Lung (tissue), 16 donors: ENCODE results near the gene LAPTM4A. TPM values are rescaled to one million over a fixed set of nuclear protein-coding genes. Genes with fewer than 3 reads are reported as not detected.

Source experiments
- ATAC-seq: fragments of 200-7000 bp; cut with Tn5 transposase; one replicate; pipeline ENCODE4 v1.9.1; 2020; ENCODE audit warnings: moderate number of reproducible peaks; ENCODE audit not compliant: insufficient read depth, low FRiP score
- DNase-seq, 3 donors: peaks; one replicate each; pipeline ENCODE4 v3.0.0-alpha.2; 2013 to 2017
- H3K27ac ChIP-seq, 2 donors: one replicate each; pipeline ENCODE4 v1.5.1; 2013; ENCODE audit warnings: mild to moderate bottlenecking in 2 of 2, moderate library complexity in 2 of 2, control low read depth in 1 of 2, inconsistent platforms in 1 of 2, low read depth in 1 of 2, low read length in 1 of 2
- H3K27me3 ChIP-seq, 3 donors: one replicate each; pipeline ENCODE4 v1.5.1; 2013; ENCODE audit warnings: low read length in 2 of 3; ENCODE audit not compliant: control insufficient read depth in 3 of 3, insufficient read depth in 3 of 3
- H3K36me3 ChIP-seq, 4 donors: one replicate each; pipeline ENCODE4 v1.5.1; 2013; ENCODE audit warnings: low read length in 4 of 4, mild to moderate bottlenecking in 1 of 4, moderate library complexity in 1 of 4; ENCODE audit not compliant: control insufficient read depth in 4 of 4, insufficient read depth in 4 of 4
- H3K4me1 ChIP-seq, 5 donors: one replicate each; pipeline ENCODE4 v1.5.1; 2013; ENCODE audit warnings: low read length in 5 of 5, mild to moderate bottlenecking in 2 of 5, moderate library complexity in 1 of 5; ENCODE audit not compliant: control insufficient read depth in 5 of 5, insufficient read depth in 5 of 5
- H3K4me3 ChIP-seq: one replicate; pipeline ENCODE4 v1.5.1; 2013; ENCODE audit warnings: mild to moderate bottlenecking, control low read depth, moderate library complexity
- H3K9ac ChIP-seq, 2 donors: one replicate each; pipeline ENCODE4 v1.5.1; 2013; ENCODE audit warnings: low read length in 2 of 2, control low read depth in 1 of 2; ENCODE audit not compliant: insufficient read depth in 1 of 2
- H3K9me3 ChIP-seq, 4 donors: one replicate each; pipeline ENCODE4 v1.5.1; 2013; ENCODE audit warnings: low read length in 3 of 4, mild to moderate bottlenecking in 1 of 4, moderate library complexity in 1 of 4; ENCODE audit not compliant: control insufficient read depth in 4 of 4, insufficient read depth in 3 of 4
- CTCF ChIP-seq: IDR thresholded peaks from 2 replicates; pipeline ENCODE4 v1.5.1; 2012; ENCODE audit warnings: mild to moderate bottlenecking; ENCODE audit errors: control extremely low read depth, extremely low read depth
- WGBS, 2 donors: extraction: QIAGEN DNeasy Blood & Tissue Kit; methylation state at CpG; one replicate each; pipeline ENCODE4 v1.1.7; 2013; 5-methylcytosine and 5-hydroxymethylcytosine counted together
- long read RNA-seq, 5 donors: transcript quantifications; one replicate each; lab custom pipeline, GENCODE V29; 2026
- polyA plus RNA-seq, 2 donors: library from polyadenylated mRNA; stranded (reverse); fragments of 200-250 nt; gene quantifications; one replicate each; pipeline ENCODE4 v1.2.1, GENCODE V29; 2013
- total RNA-seq, 2 donors: library from RNA; depleted of rRNA in 1 of 2; stranded (reverse); fragments of >200 nt in 1 of 2; gene quantifications; one replicate each; pipeline ENCODE4 v1.2.1, GENCODE V29; 2014 to 2021
- donor health status: control.
- donor health status: control.
- donor health status: Bipolar disorder and iron deficiency.
- donor health status: healthy.
- donor health status: DM: yes; HTN: yes; CAD: no.

Gene LAPTM4A
- total RNA-seq (100 to 1,000 TPM; 173 to 234 TPM), polyA plus RNA-seq (100 to 1,000 TPM; 155 to 236 TPM)
- long read RNA-seq, donor 1, transcript LAPTM4A-201 (7 exons, 1,765 nt) = major isoform, 317 of 491 reads
- long read RNA-seq, donor 1, transcript LAPTM4A-202 (3 exons, 487 nt) = minor isoform, 10 of 491 reads
- long read RNA-seq, donor 1, partial matches to known transcripts = 154 of 491 reads
- long read RNA-seq, donor 1, other reads (novel, unspliced or antisense) = 10 of 491 reads
- long read RNA-seq, donor 2, transcript LAPTM4A-201 (7 exons, 1,765 nt) = major isoform, 135 of 207 reads
- long read RNA-seq, donor 2, partial matches to known transcripts = 69 of 207 reads
- long read RNA-seq, donor 2, other reads (novel, unspliced or antisense) = 0 of 207 reads
- long read RNA-seq, donor 3, transcript LAPTM4A-201 (7 exons, 1,765 nt) = major isoform, 186 of 295 reads
- long read RNA-seq, donor 3, partial matches to known transcripts = 106 of 295 reads
- long read RNA-seq, donor 3, other reads (novel, unspliced or antisense) = 0 of 295 reads
- long read RNA-seq, donor 4, transcript LAPTM4A-202 (3 exons, 487 nt) = minor isoform, 7 of 174 reads
- long read RNA-seq, donor 4, transcript LAPTM4A-201 (7 exons, 1,765 nt) = major isoform, 102 of 174 reads
- long read RNA-seq, donor 4, partial matches to known transcripts = 65 of 174 reads
- long read RNA-seq, donor 4, other reads (novel, unspliced or antisense) = 0 of 174 reads
- long read RNA-seq, donor 5, transcript LAPTM4A-201 (7 exons, 1,765 nt) = major isoform, 373 of 557 reads
- long read RNA-seq, donor 5, transcript LAPTM4A-202 (3 exons, 487 nt) = minor isoform, 7 of 557 reads
- long read RNA-seq, donor 5, partial matches to known transcripts = 169 of 557 reads
- long read RNA-seq, donor 5, other reads (novel, unspliced or antisense) = 8 of 557 reads

GRCh38 chr2:20051532-20052228 lies at the start of gene LAPTM4A:
Gene LAPTM4A (minus strand): TSS chr2:20051628. CDS start chr2:20051520, 108 bp downstream.
- peak within 1 kb of the TSS; percentile 95 for H3K27ac ChIP-seq
- peak within 1 kb of the TSS; percentile 59 for H3K4me3 ChIP-seq
- TF ChIP-seq CTCF = no peak
- no peaks in the 10 kb centered on the region for H3K27me3 ChIP-seq
- 0% methylated on average over 45 of the region's 45 CpGs for WGBS, 2 donors
- peaks cover 0 to 30% (median 10%) of the 10 kb centered on the region in 5 donors for H3K4me1 ChIP-seq
- H3K36me3 ChIP-seq = peaks cover 0 to 11% (median 1%) of the 10 kb centered on the region in 4 donors
- peak within 1 kb of the TSS; percentile 97 to 100 for H3K9ac ChIP-seq
- H3K9me3 ChIP-seq = no peaks in the 10 kb centered on the region
- ATAC-seq = peak; percentile 93
- peak; percentile 100 for DNase-seq

GRCh38 chr2:20100711-20101110 lies 49.3 kb upstream of the LAPTM4A start:
- Histone ChIP-seq H3K4me3 (no peak overlapping the region), H3K36me3 (no peaks in the 10 kb centered on the region), H3K9me3 (peaks cover 0 to 10% (median 1%) of the 10 kb centered on the region in 4 donors), H3K27ac (no peak overlapping the region), H3K27me3 (no peaks in the 10 kb centered on the region), H3K9ac (no peak overlapping the region), H3K4me1 (peaks cover 0 to 4% (median 0%) of the 10 kb centered on the region in 5 donors)
- TF ChIP-seq CTCF = no peak
- DNase-seq = no peak
- ATAC-seq = no peak
- WGBS, 2 donors = 60 to 81% methylated on average over 4 of the region's 4 CpGs

- H3K4me1 ChIP-seq = peaks cover 0 to 4% (median 0%) of the 10 kb centered on the region in 5 donors
- ATAC-seq = no peak
- H3K27ac ChIP-seq = no peak overlapping the region
- peaks cover 0 to 10% (median 1%) of the 10 kb centered on the region in 4 donors for H3K9me3 ChIP-seq
- no peaks in the 10 kb centered on the region for H3K27me3 ChIP-seq
- WGBS, 2 donors = 89 to 91% methylated on average over 6 of the region's 6 CpGs
- no peak for DNase-seq
- no peaks in the 10 kb centered on the region for H3K36me3 ChIP-seq
- no peak overlapping the region for H3K9ac ChIP-seq
- no peak overlapping the region for H3K4me3 ChIP-seq
- TF ChIP-seq CTCF = no peak
These were observed 48.4 kb upstream of the LAPTM4A start for GRCh38 chr2:20099780-20100179.
